Keratinocyte (primary cell): ENCODE measurements around the gene CTNNA3. TPM values are rescaled to one million over a fixed set of nuclear protein-coding genes. Genes with fewer than 3 reads are reported as not detected.

Experiments used
- DNase-seq: peaks from one replicate; pipeline ENCODE4 v3.0.0-alpha.2; 2011; ENCODE audit warnings: low read depth, missing footprints, low spot score
- FAIRE-seq: peaks from 2 replicates; lab custom pipeline; 2011; peaks lifted over from hg19 to GRCh38; lab: Jason Lieb, UNC
- H2AFZ ChIP-seq: 2 replicates; pipeline ENCODE4 v1.6.0; 2012; ENCODE audit warnings: low read length, control low read depth, inconsistent platforms; ENCODE audit not compliant: control insufficient read depth
- H3K27ac ChIP-seq: 2 replicates; pipeline ENCODE4 v1.5.1; 2011; ENCODE audit warnings: low read length; ENCODE audit not compliant: control insufficient read depth, insufficient read depth
- H3K27me3 ChIP-seq: 3 replicates; pipeline ENCODE4 v1.6.0; 2011; ENCODE audit warnings: low read length; ENCODE audit not compliant: control insufficient read depth, insufficient read depth; ENCODE audit errors: extremely low read depth
- H3K36me3 ChIP-seq, 2 experiments: 2 replicates in 1 of 2; 3 replicates in 1 of 2; pipeline ENCODE4 v1.5.1; 2011; ENCODE audit warnings: low read length in 2 of 2, mild to moderate bottlenecking in 1 of 2; ENCODE audit not compliant: control insufficient read depth in 2 of 2, insufficient read depth in 2 of 2; ENCODE audit errors: extremely low read depth in 1 of 2
- H3K4me1 ChIP-seq: 3 replicates; pipeline ENCODE4 v1.5.1; 2011; ENCODE audit warnings: low read length; ENCODE audit not compliant: control insufficient read depth, insufficient read depth; ENCODE audit errors: extremely low read depth
- H3K4me2 ChIP-seq: 3 replicates; pipeline ENCODE4 v1.6.0; 2011; ENCODE audit warnings: low read depth, low read length; ENCODE audit not compliant: control insufficient read depth, insufficient read depth; ENCODE audit errors: extremely low read depth
- H3K4me3 ChIP-seq, 3 experiments: fragments of 200-600 bp in 1 of 3; sonication (generic) in 1 of 3; 2 replicates in 2 of 3; 3 replicates in 1 of 3; pipeline ENCODE4 v1.5.1; 2011 to 2016; ENCODE audit warnings: low read length in 3 of 3, mild to moderate bottlenecking in 3 of 3, control low read depth in 2 of 3, inconsistent platforms in 1 of 3, low read depth in 1 of 3, mixed read lengths in 1 of 3, mixed run types in 1 of 3, moderate library complexity in 1 of 3; ENCODE audit not compliant: control insufficient read depth in 2 of 3, insufficient read depth in 2 of 3; ENCODE audit errors: extremely low read depth in 1 of 3
- H3K79me2 ChIP-seq: 2 replicates; pipeline ENCODE4 v1.6.0; 2012; ENCODE audit warnings: low read length; ENCODE audit not compliant: control insufficient read depth, insufficient read depth
- H3K9ac ChIP-seq: 3 replicates; pipeline ENCODE4 v1.6.0; 2011; ENCODE audit warnings: low read length; ENCODE audit not compliant: control insufficient read depth, insufficient read depth; ENCODE audit errors: extremely low read depth
- H3K9me1 ChIP-seq: 3 replicates; pipeline ENCODE4 v1.6.0; 2011; ENCODE audit warnings: low read length; ENCODE audit not compliant: control insufficient read depth, insufficient read depth; ENCODE audit errors: extremely low read depth
- H3K9me3 ChIP-seq: 2 replicates; pipeline ENCODE4 v1.5.1; 2012; ENCODE audit warnings: low read depth, low read length; ENCODE audit not compliant: control insufficient read depth
- H4K20me1 ChIP-seq: 3 replicates; pipeline ENCODE4 v1.6.0; 2011; ENCODE audit warnings: low read length; ENCODE audit not compliant: control insufficient read depth, insufficient read depth; ENCODE audit errors: extremely low read depth
- EZH2 ChIP-seq: IDR thresholded peaks from one replicate; pipeline ENCODE4 v1.6.1; 2012; ENCODE audit warnings: inconsistent platforms, mild to moderate bottlenecking, low read length, moderate library complexity
- dilution Hi-C: fragments of 300-500 bp; cut with MboI; formaldehyde crosslinking; loops from one replicate; pipeline ENCODE4 v1.7.0; 2020; ENCODE audit warnings: low sequenced_read_pairs; ENCODE audit not compliant: extremely low pct_ligation_motif_present
- polyA plus RNA-seq, 5 experiments: library from polyadenylated mRNA; depleted of rRNA in 3 of 5; stranded (reverse) in 3 of 5; stranded (forward) in 1 of 5; unstranded in 1 of 5; fragments of >200 nt; gene quantifications; 1 replicate in 1 of 5; 2 replicates in 3 of 5; 3 replicates in 1 of 5; pipeline versions ENCODE4 v1.2.1 to v1.2.3, GENCODE V29; 2011 to 2012; ENCODE audit warnings: missing spikeins in 2 of 5, low read depth in 1 of 5, low replicate concordance in 1 of 5
- TF ChIP-seq, protein P1 (sequence below), 3 experiments: IDR thresholded peaks in 1 of 3; conservative IDR thresholded peaks in 1 of 3; optimal IDR thresholded peaks in 1 of 3; 2 replicates in 2 of 3; 3 replicates in 1 of 3; pipeline versions ENCODE3 to v1.5.1; 2011; ENCODE audit warnings: low read length in 3 of 3, mild to moderate bottlenecking in 3 of 3, moderate library complexity in 2 of 3, control low read depth in 1 of 3, inconsistent platforms in 1 of 3; ENCODE audit not compliant: insufficient read depth in 2 of 3; ENCODE audit errors: extremely low read depth in 1 of 3

Gene CTNNA3
- polyA plus RNA-seq, 1 donor (not counting 4 experiments of a cell fraction or from before 2014, with no cell fraction given) = 0.01 TPM

DNA sequence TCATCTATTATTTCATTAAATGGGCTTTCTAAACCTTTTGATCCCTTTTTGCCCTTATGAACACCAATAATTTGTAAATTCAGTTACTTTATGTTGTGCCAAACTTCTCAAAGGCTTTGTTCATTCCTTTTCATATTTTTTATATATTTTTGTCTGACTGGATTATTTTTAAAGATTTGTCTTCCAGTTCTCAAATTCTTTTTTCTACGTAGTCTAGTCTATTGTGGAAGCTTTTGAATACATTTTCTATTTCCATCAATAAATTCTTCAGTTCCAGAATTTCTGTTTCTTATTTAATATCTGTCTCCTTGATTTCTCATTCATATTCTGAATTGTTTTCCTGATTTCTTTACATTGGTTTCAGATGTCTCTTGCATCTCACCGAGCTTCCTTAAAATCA, 108.2 kb downstream of the CTNNA3 start:
- no peak overlapping the region for H3K4me3 ChIP-seq
- no peaks in the 10 kb centered on the region for H3K9me1 ChIP-seq
- no peaks in the 10 kb centered on the region for H3K27me3 ChIP-seq
- no peaks in the 10 kb centered on the region for H3K36me3 ChIP-seq
- no peaks in the 10 kb centered on the region for H3K9me3 ChIP-seq
- H2AFZ ChIP-seq = no peak overlapping the region
- H3K4me2 ChIP-seq = no peak overlapping the region
- H3K9ac ChIP-seq = no peak overlapping the region
- no peak overlapping the region for H3K27ac ChIP-seq
- H3K4me1 ChIP-seq = no peaks in the 10 kb centered on the region
- no peak for DNase-seq
- FAIRE-seq = no peak
- TF ChIP-seq, protein P1, sequence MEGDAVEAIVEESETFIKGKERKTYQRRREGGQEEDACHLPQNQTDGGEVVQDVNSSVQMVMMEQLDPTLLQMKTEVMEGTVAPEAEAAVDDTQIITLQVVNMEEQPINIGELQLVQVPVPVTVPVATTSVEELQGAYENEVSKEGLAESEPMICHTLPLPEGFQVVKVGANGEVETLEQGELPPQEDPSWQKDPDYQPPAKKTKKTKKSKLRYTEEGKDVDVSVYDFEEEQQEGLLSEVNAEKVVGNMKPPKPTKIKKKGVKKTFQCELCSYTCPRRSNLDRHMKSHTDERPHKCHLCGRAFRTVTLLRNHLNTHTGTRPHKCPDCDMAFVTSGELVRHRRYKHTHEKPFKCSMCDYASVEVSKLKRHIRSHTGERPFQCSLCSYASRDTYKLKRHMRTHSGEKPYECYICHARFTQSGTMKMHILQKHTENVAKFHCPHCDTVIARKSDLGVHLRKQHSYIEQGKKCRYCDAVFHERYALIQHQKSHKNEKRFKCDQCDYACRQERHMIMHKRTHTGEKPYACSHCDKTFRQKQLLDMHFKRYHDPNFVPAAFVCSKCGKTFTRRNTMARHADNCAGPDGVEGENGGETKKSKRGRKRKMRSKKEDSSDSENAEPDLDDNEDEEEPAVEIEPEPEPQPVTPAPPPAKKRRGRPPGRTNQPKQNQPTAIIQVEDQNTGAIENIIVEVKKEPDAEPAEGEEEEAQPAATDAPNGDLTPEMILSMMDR (optimal IDR thresholded peaks at IDR 0.05 in 1 of 3, IDR thresholded peaks at IDR 0.05 in 1 of 3, conservative IDR thresholded peaks at IDR 0.05 in 1 of 3; ENCODE audit: extremely low read depth in 1 of 3, insufficient read depth in 2 of 3, low read length in 3 of 3) = no peak
- TF ChIP-seq EZH2 = no peak
- no peaks in the 10 kb centered on the region for H4K20me1 ChIP-seq
- H3K79me2 ChIP-seq = no peaks in the 10 kb centered on the region
- dilution Hi-C loops = no loop called here

DNA sequence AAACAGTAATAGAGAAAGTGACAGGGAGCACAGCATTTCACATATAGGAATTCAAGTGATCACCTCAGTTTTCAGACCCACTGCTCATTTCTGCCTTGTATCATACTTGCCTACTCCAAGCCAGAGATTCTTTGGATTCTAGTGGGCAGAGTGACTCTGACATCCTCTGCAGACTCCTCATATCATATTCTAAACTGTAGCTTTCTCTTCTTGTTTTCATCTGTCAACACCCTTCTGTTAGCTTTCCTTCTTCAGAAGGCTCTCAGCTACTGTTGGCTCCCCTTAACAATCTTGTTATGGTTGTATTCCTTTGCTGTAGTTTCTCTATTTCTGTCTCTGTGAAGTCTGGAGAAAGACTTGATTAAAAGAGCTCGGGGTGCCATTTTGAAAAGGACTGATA, 120.5 kb downstream of the CTNNA3 start:
- FAIRE-seq = no peak
- no peak overlapping the region for H2AFZ ChIP-seq
- H3K79me2 ChIP-seq = no peaks in the 10 kb centered on the region
- no peak for TF ChIP-seq EZH2
- TF ChIP-seq, protein P1 (optimal IDR thresholded peaks at IDR 0.05 in 1 of 3, IDR thresholded peaks at IDR 0.05 in 1 of 3, conservative IDR thresholded peaks at IDR 0.05 in 1 of 3; ENCODE audit: extremely low read depth in 1 of 3, insufficient read depth in 2 of 3, low read length in 3 of 3) = no peak
- no peaks in the 10 kb centered on the region for H3K9me3 ChIP-seq
- no peak for DNase-seq
- H3K4me2 ChIP-seq = no peak overlapping the region
- H4K20me1 ChIP-seq = no peaks in the 10 kb centered on the region
- no peaks in the 10 kb centered on the region for H3K27me3 ChIP-seq
- dilution Hi-C loops = no loop called here
- H3K9me1 ChIP-seq = no peaks in the 10 kb centered on the region
- H3K4me3 ChIP-seq = no peak overlapping the region
- H3K9ac ChIP-seq = no peak overlapping the region
- no peaks in the 10 kb centered on the region for H3K36me3 ChIP-seq
- no peaks in the 10 kb centered on the region for H3K4me1 ChIP-seq
- H3K27ac ChIP-seq = no peak overlapping the region
